GM21723 (cell line): ENCODE measurements around the gene KIF16B.
"Not testable (repeated sequence)": the region's sequence is repeated elsewhere in the genome, so short reads cannot be mapped to it uniquely, and the experiment has no call there.

Experiments
- ATAC-seq: cut with Tn5 transposase; IDR thresholded peaks from one replicate; pipeline ENCODE4 v1.9.1; 2021; ENCODE audit warnings: mild to moderate bottlenecking, moderate library complexity; ENCODE audit not compliant: unreplicated experiment

Gene KIF16B

DNA sequence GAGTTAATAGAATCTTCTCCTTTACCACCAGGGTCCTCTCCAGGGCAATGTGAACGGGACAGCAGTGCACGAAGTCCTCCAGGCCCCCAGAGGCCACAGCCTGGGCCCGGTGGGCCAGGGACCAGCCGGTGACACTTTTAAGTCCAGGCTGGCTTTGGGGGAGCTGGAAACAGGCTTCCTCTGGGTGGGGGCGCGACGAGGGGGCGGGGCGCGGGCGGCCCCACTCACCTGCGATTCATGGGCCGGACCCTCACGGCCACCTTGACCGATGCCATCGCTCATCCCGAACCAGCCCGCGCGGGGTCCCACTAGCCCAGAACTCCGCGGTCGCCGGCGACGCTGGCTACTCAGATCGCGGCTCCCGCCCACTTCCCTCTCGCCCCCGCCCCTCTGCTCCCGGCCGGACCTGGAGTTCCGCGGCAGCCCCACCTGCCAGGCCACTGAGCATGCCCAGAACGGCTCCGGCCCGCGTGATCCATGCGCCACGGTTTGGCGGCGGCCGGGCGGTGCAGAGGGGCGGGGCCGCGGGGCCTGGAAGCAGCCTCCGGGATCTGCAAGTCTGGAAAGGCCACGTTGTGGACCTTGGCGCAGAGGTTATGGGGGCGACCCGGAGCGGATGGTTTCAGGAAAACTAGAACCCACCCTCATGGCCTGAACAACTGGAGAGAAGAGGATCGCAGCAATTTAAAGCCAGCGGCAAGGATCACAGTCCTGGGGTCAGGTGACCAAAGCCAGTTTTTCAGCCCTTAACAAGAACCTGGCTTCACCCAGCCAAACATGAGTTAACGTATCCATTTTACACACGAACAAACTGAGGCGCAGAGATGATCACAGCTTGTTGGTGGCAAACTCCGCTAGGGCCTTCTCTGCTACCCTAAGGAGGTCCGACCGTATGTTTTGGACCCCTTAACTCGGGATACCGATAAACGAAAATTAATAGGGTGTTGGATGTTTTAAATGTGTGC is at the start of gene KIF16B:
KIF16B (minus strand) TSS at position 448 of the 965 bp plus-strand sequence; CDS start at position 275, 173 bp downstream.
- peak; percentile 77 for ATAC-seq

GRCh38 chr20:16622501-16622900 is 49.3 kb upstream of the KIF16B start:
- no peak for ATAC-seq

DNA sequence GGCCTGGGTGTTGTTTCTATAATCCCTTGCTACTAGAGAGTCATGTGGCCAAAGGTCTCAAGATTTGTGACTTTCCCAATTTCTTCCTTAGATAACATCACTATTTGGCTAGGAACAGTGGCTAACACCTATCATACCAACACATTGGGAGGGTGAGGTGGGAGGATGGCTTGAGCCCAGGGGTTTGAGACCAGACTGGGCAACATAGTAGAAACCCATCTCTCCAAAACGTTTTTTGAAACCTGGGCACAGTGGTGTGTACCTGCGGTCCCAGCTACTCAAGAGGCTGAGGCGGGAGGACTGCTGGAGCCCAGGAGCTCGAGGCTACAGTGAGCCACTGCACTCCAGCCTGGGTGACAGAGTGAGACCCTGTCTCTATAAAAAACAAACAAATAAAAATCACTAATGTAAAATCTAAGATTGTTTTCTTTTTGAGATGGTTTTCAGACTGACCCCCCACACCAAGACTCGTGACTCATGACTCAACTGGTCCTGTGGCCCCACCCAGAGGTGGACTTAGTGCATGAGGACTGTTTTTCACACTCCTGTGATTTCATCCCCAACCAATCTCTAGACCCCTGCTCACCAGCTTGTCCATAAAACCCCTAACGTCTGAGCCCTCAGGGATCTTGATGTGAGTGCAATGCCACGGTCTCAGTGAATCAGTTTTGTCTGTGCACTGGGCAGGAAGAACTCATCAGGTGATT is 48.3 kb upstream of the KIF16B start:
- no peak for ATAC-seq

GRCh38 chr20:16620961-16621360 is 47.7 kb upstream of the KIF16B start:
- ATAC-seq: no peak

GRCh38 chr20:16619953-16620352 is 46.7 kb upstream of the KIF16B start:
- no peak for ATAC-seq

GRCh38 chr20:16617056-16617455 is 43.8 kb upstream of the KIF16B start:
- ATAC-seq: no peak

- ATAC-seq: no peak
Measured at GRCh38 chr20:16616317-16616716, 43.1 kb upstream of the KIF16B start.

DNA sequence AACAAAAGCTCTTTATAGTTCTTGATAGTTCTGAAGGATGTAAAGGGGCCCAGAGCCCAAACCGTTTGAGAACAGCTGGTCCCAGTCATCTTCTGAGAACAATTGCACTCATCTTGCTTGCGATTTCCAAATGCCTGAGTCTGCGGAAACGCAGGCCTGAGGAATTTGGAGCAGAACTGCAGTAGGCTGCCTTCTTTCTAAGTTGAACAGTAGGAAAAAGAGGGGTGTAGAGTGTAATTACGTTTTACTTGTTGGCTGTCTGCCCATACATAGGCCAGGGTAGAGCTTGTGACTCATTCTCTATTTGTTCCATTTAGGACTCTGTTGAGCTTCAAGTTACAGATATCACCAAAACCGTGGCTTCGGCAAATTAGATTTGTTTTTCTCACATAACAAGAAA is 42.0 kb upstream of the KIF16B start:
- no peak for ATAC-seq

DNA sequence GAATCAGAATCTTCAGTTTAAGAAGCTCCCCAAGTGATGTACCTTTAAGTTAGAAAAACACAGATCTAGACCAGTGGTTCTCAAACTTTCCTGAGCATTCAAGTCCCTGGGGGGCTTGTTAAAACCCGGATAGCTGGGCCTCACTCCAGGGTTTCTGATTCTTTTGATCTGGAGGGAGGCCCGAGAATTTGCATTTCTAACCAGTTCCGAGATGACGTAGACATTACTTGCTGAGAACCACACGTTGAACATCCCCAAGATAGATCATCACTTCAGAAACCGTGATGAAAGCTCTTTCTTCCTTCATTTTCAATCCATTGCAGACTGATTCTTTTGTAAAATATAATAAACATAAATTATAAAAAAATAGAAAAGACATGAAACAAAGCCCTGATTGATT is 40.7 kb upstream of the KIF16B start:
- ATAC-seq: no peak

DNA sequence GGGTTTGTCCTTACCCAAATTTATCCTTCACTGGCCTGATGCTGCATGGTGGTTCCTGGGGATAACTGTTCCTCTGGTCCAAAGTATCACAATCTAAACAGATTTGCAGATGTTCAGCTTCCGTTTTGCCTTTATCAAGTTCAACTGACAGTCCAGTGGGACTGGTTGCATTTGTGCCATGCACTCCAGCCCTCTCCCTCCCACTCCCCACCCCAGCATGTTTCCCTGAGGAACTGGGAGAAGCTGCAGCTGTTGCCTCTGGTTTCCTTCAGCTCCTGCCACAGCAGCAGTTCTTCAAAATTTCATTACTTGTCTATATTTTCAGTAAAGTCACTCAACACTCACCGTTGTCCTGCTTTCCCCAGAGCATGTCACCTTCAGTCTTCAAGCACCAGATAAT is 39.5 kb upstream of the KIF16B start:
- ATAC-seq: no peak

GRCh38 chr20:16611817-16612216 is 38.6 kb upstream of the KIF16B start:
- ATAC-seq: no peak

- no peak for ATAC-seq
Measured at GRCh38 chr20:16609066-16609465, 35.8 kb upstream of the KIF16B start.

DNA sequence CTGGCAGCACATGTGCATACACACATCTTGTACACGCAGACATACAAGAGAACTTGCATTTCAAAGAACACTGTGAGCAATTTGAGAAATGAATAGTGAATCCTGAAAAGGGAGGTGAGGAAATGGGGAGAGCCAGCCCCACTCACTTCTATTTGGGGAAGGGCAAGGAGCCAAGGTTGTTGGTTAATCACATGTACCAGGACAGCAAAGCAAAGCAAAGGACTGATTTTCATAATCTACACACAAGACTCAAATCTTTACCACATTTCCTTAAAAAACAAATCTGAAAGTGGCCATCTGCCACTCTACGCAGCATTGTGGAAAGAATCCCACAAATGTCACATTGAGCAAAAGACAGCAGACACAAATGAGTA is 35.0 kb upstream of the KIF16B start:
- ATAC-seq: no peak

DNA sequence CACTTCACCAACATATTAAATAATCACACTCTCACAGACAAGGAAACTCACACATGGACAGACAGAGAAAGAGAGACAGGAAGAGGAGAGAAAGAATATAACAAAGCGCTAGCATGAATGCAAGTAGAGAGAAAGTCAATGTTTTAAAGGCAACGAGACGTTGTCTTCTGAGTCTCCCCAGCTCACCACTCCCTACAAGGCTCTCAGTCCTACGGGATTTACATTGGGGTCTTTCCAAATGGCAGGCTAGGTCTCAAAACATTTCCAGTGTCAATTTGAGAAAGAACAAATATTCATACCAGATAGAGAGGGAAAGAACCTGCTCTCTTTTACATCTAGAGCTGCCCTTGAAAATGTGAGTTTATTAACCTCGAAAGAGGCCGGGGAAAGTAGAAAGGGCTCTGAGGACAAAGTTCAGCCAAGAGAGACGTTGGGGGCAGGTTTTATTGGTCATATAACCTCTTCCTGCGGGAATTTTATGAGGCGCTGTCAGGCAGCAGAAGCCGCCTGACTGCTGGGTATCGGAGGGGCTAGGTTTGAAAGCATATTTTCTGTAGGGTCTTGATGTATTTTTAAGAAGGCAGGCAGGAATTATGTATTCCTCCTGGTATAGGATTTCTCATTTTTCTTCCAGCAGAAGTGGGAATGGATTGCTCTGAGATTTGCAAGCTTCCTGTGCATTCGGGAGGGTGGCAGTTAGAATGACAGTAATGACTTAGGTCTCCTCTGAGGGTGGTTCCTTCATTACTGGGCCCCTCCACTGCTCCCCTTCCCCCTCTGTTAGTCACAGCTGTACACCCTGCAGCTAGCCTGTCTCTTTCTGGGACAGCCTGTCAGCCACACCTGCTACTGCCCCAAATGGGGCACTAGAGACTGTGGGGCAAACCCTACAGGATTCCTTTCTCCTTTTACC is 34.4 kb upstream of the KIF16B start:
- ATAC-seq: no peak

DNA sequence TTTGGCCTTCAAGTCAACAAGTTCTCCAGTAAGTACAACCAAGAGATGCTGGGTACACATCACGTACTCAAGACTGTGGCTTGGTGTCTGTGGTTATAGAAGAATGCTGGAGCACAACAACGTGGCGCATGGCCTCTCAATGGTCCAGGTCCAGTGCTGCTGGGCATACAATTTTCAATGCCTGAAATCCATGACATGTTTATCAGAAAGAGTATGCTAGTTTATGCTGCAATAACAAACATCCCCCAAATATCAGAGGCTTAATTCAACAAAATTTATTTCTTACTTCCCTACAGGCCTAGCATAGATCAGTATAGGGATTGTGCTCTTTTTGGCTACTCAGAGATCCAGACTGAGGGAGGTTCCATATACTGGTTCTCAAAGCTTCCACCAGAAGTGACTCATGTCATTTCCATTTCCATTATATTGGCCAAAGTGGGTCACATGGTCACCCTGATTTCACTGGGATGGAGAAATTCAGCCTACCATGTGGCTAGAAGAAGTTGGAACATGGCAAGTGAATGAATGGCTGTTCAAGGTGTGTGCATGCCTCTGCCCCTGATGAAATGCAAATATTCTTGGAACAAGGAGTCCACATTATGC is 33.3 kb upstream of the KIF16B start:
- ATAC-seq: no peak

DNA sequence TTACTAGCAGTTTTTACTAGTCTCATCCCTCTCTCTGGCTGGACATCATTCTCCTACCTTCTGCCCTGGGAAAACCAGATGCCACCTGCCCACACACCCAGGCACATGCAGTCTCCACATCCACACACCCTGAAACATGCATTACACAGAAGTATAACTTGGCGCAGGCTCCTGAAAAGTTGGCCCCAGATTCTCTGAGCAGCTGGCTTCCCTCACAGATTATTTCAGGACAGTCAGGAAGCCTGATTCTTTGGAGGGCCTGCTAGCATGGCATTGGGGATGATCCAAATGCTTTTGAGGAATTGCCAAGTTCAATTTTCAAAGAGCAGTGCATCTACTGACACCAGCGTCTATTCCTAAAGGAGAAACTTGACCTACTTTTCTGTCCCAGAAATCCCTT is 27.8 kb upstream of the KIF16B start:
- ATAC-seq: no peak

- ATAC-seq: no peak
Measured at GRCh38 chr20:16599257-16599656, 26.0 kb upstream of the KIF16B start.

- ATAC-seq: no peak
Measured at GRCh38 chr20:16596991-16597390, 23.7 kb upstream of the KIF16B start.

- not testable (repeated sequence) for ATAC-seq
Measured at GRCh38 chr20:16596404-16596803, 23.2 kb upstream of the KIF16B start.

DNA sequence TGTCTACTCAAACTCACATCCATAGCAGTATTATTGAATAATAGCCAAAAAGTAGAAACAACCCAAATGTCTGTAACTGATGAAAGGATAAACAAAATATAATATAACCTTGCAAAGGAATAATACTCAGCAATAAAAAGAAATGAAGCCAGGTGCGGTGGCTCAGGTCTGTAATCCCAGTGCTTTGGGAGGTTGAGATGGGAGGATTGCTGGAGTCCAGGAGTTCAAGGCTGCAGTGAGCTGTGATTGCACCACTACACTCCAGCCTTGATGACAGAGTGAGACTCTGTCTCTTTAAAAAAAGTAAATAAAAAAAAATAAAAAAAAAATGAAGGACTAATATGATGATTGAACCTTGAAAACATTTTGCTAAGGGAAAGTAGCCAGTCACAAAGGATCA is 22.1 kb upstream of the KIF16B start:
- no peak for ATAC-seq
